Esophagus squamous epithelium (tissue), 4 donors: ENCODE measurements around the gene NUBPL.

Experiments used
- POLR2A ChIP-seq, 4 donors: fragments of 450-650 bp; IDR thresholded peaks; one replicate each; pipeline ENCODE4 v1.6.1; 2017; ENCODE audit warnings: antibody characterized with exemption in 4 of 4, mild to moderate bottlenecking in 4 of 4, moderate library complexity in 3 of 4
- TF ChIP-seq, protein P1 (sequence below), 6 experiments: fragments of 450-650 bp in 4 of 6; fragments of 200-600 bp in 2 of 6; sonication (generic) in 2 of 6; IDR thresholded peaks; one replicate each; pipeline ENCODE4 v1.5.1; 2016 to 2019; ENCODE audit warnings: antibody characterized with exemption in 6 of 6, mild to moderate bottlenecking in 4 of 6, moderate library complexity in 4 of 6

DNA sequence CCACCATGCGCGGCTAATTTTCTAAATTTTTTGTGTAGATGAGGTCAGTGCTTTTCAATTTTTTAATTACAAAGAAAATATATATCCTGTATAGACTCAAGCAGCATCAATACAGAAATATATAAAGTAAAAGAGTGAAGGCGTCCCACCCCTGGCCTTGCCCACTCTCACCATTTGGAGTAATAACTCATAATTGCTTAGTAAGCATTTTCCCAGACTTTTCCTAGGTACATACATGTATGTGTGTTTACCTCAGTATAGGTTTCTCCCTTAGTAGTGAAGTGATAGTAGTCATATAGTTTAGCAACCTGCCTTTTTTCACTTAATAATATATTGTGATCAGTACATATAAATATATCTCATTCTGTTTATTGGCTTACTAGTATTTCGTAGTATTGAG lies 200.1 kb downstream of the NUBPL start:
- TF ChIP-seq, protein P1, sequence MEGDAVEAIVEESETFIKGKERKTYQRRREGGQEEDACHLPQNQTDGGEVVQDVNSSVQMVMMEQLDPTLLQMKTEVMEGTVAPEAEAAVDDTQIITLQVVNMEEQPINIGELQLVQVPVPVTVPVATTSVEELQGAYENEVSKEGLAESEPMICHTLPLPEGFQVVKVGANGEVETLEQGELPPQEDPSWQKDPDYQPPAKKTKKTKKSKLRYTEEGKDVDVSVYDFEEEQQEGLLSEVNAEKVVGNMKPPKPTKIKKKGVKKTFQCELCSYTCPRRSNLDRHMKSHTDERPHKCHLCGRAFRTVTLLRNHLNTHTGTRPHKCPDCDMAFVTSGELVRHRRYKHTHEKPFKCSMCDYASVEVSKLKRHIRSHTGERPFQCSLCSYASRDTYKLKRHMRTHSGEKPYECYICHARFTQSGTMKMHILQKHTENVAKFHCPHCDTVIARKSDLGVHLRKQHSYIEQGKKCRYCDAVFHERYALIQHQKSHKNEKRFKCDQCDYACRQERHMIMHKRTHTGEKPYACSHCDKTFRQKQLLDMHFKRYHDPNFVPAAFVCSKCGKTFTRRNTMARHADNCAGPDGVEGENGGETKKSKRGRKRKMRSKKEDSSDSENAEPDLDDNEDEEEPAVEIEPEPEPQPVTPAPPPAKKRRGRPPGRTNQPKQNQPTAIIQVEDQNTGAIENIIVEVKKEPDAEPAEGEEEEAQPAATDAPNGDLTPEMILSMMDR (IDR thresholded peaks at IDR 0.05), result no peak
- TF ChIP-seq POLR2A (IDR thresholded peaks at IDR 0.05), result no peak
